Ishikawa (cell line): Measurements from ENCODE around the gene GTSF1L.

ENCODE experiments used
- CEBPB ChIP-seq: IDR thresholded peaks from 2 replicates; pipeline ENCODE4 v1.6.1; 2012
- CREB1 ChIP-seq: IDR thresholded peaks from 2 replicates; pipeline ENCODE4 v1.6.1; 2012; ENCODE audit warnings: low read depth
- EGR1 ChIP-seq: IDR thresholded peaks from 2 replicates; pipeline ENCODE4 v1.6.1; 2012
- EP300 ChIP-seq: IDR thresholded peaks from 2 replicates; pipeline ENCODE4 v1.6.1; 2012; ENCODE audit warnings: borderline replicate concordance
- FOXM1 ChIP-seq: IDR thresholded peaks from 2 replicates; pipeline ENCODE4 v1.6.1; 2012; ENCODE audit warnings: low read depth, borderline replicate concordance
- NFIC ChIP-seq: IDR thresholded peaks from 2 replicates; pipeline ENCODE4 v1.6.1; 2012
- RAD21 ChIP-seq: IDR thresholded peaks from 2 replicates; pipeline ENCODE4 v1.6.1; 2012; ENCODE audit warnings: low read depth
- TAF1 ChIP-seq: IDR thresholded peaks from 2 replicates; pipeline ENCODE4 v1.6.1; 2012; ENCODE audit warnings: low read depth, mild to moderate bottlenecking
- TCF12 ChIP-seq: IDR thresholded peaks from 2 replicates; pipeline ENCODE4 v1.6.1; 2012; ENCODE audit warnings: low read depth
- TEAD4 ChIP-seq: IDR thresholded peaks from 2 replicates; pipeline ENCODE4 v1.6.1; 2012
- YY1 ChIP-seq: IDR thresholded peaks from 2 replicates; pipeline ENCODE4 v1.6.1; 2012; ENCODE audit warnings: low read depth
- ZBTB7A ChIP-seq: IDR thresholded peaks from 2 replicates; pipeline ENCODE4 v1.6.1; 2012; ENCODE audit warnings: low read depth
- TF ChIP-seq, protein P1 (sequence below): IDR thresholded peaks from 2 replicates; pipeline ENCODE4 v1.6.1; 2012; ENCODE audit warnings: low read depth, mild to moderate bottlenecking
- TF ChIP-seq, protein P2 (sequence below): IDR thresholded peaks from 2 replicates; pipeline ENCODE4 v1.6.1; 2012
- TF ChIP-seq, protein P3 (sequence below): IDR thresholded peaks from 2 replicates; pipeline ENCODE4 v1.6.1; 2012

The GTSF1L gene

DNA sequence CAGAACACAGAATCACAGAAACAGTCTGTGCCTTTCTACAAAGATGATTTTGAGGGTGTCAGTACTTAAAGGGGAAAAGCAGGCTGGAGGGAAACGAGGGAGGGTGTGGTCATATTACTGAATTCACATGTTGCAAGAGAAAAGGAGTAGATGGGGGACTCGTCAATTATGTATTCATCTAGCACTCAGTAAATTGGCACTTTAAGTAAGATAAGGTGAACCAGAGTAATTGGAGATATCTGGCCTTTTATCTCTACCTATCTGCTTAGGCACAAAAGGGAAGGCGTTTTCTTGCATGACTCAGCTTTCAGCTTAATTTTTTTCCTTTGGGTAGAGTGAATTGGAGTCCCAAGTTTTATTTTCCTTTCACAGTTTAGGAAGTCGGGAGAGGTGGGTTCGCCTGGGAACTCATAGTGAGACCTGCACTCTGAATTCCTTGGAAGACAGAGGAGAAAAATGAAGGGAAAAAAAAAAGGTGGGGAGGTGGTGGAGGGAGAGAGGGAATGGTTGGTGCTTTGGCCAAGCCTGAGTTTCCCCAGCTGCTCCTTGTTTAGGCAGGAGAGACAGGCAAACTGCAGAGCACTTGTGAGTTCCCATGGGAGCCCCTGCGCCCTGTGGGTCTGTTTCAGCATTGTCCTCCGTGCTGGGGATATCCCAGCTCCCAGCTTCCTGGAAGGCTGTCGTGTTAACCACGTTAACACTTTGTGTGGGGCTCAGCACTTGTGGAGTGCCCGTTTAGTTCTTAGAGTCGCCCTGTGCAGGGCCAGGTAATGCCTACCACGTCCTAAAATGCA, 19.7 kb upstream of the GTSF1L start:
- TF ChIP-seq, protein P1, sequence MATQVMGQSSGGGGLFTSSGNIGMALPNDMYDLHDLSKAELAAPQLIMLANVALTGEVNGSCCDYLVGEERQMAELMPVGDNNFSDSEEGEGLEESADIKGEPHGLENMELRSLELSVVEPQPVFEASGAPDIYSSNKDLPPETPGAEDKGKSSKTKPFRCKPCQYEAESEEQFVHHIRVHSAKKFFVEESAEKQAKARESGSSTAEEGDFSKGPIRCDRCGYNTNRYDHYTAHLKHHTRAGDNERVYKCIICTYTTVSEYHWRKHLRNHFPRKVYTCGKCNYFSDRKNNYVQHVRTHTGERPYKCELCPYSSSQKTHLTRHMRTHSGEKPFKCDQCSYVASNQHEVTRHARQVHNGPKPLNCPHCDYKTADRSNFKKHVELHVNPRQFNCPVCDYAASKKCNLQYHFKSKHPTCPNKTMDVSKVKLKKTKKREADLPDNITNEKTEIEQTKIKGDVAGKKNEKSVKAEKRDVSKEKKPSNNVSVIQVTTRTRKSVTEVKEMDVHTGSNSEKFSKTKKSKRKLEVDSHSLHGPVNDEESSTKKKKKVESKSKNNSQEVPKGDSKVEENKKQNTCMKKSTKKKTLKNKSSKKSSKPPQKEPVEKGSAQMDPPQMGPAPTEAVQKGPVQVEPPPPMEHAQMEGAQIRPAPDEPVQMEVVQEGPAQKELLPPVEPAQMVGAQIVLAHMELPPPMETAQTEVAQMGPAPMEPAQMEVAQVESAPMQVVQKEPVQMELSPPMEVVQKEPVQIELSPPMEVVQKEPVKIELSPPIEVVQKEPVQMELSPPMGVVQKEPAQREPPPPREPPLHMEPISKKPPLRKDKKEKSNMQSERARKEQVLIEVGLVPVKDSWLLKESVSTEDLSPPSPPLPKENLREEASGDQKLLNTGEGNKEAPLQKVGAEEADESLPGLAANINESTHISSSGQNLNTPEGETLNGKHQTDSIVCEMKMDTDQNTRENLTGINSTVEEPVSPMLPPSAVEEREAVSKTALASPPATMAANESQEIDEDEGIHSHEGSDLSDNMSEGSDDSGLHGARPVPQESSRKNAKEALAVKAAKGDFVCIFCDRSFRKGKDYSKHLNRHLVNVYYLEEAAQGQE: no peak
- TF ChIP-seq TEAD4 (no peak), TCF12 (no peak), CEBPB (no peak), EGR1 (no peak), TAF1 (no peak), CREB1 (no peak), NFIC (no peak), EP300 (no peak), FOXM1 (no peak)
- TF ChIP-seq, protein P2, sequence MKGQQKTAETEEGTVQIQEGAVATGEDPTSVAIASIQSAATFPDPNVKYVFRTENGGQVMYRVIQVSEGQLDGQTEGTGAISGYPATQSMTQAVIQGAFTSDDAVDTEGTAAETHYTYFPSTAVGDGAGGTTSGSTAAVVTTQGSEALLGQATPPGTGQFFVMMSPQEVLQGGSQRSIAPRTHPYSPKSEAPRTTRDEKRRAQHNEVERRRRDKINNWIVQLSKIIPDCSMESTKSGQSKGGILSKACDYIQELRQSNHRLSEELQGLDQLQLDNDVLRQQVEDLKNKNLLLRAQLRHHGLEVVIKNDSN: no peak
- TF ChIP-seq, protein P3, sequence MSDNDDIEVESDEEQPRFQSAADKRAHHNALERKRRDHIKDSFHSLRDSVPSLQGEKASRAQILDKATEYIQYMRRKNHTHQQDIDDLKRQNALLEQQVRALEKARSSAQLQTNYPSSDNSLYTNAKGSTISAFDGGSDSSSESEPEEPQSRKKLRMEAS: no peak

DNA sequence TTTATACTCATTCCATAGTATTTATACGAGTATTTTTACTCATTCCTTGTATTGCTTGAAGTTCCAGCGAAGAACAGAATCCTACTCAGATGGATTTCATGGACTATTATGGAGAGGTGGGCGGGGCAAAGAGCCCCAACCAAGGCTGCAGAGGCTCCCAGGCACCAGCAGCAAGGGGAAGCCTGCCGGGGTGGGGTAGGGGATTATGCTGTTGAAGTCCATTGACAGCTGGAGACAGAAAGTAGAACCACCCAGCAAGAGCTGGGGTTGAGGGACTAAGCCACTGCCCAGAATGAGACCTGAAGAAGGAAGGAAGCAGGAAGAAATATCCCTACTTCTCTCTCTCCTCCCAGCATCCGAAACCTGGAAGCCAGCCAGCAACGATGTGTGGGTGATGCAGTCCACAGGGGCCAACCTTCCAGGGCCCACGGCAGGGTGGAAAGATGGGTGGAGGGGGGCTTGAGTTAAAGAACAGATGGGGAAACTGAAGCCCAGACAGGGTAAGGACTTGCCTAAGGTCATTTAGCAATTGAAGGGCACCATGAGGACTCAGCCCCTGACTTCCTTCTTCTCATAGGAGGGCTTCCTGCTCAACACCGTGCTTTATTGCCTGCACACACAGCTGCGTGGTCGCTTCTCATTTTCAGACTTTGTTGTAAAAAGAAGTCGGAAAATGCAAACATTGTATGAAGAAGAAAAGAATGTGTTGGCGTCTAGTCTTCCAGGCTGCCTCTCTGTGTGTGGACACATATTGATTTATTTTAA, 18.3 kb upstream of the GTSF1L start:
- TF ChIP-seq EGR1 (no peak), TCF12 (no peak), FOXM1 (no peak), YY1 (no peak), EP300 (no peak), CREB1 (no peak), NFIC (no peak)
- TF ChIP-seq, protein P3: no peak

DNA sequence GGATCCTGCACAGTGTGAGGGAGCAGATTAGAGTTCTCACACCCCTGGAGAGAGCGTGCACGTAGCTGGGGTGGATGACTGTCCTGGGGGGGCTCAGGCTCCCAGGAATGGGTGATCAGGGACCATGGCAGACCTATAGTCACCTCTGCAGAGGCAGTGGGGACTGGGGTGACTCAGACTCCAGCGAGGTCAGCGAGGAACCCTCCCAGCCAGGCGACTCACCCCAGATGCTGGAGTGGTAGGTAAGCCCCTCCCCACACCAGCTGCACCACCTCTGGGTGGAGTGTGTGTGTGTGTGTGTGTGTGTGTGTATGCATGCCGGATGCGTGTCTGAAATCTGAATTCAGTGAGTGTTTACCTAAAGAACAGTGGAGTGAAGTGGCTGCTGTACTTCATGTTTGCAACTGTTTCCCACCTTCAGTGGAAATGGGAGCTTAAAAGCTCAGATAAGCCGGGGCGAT, 17.4 kb upstream of the GTSF1L start:
- TF ChIP-seq FOXM1: no peak

DNA sequence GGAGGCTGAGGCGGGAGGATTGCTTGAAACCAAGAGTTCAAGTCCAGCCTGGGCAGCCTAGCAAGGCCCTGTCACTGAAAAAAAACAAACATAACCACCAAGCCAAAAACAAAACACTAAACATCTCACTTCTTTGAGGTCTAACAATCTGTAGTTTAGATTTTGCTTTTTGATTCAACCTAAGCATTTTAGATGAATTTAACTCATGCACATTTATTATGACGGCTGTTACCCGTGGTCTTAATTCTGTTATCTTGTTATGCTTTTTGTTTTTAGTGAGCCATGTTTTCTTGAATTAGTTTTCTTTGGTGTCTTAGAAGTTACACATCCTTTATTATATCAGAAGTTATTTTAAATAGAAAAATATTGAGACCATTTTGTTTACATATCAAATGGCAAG, 13.8 kb upstream of the GTSF1L start:
- TF ChIP-seq RAD21: no peak
- TF ChIP-seq EGR1: no peak
- TF ChIP-seq EP300: no peak
- TF ChIP-seq, protein P2: no peak
- no peak for TF ChIP-seq CREB1
- TF ChIP-seq TAF1: no peak
- TF ChIP-seq TEAD4: no peak
- TF ChIP-seq, protein P3: no peak
- no peak for TF ChIP-seq ZBTB7A
- TF ChIP-seq TCF12: no peak
- no peak for TF ChIP-seq CEBPB
- no peak for TF ChIP-seq FOXM1
- TF ChIP-seq, protein P1: no peak
- TF ChIP-seq YY1: no peak
- no peak for TF ChIP-seq NFIC

DNA sequence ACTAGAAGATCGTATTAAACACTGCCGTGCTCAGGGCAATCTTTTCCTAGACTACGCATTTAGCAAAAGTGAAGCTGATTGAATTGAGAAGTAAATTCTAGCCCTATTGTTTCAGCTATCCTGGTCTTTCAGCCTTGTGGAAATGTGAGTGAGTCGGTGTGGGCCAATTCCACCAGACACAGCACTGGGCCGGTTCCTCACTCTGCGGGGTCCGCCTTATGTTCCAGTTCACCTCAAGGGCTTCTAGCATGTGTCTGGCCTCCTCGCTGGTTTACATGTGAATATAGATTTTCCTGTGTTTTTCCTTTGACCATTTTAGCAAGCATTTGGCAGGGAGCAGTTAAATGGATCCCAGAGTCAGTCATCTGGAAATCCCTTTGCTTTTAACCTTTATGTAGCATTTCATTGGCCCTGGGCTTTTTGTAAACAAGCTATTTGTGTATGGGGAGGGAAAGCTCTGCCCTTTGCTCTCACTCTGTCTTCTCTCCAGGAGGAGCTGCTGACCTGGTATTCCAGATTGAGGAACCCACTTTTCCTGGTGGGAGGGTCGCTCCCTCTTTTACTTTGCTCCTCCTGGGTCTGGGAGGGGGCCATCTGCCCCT, 12.4 kb upstream of the GTSF1L start:
- TF ChIP-seq FOXM1: no peak
- TF ChIP-seq TAF1: no peak
- TF ChIP-seq, protein P2: no peak
- no peak for TF ChIP-seq EGR1
- TF ChIP-seq TCF12: no peak
